Lung (tissue), 12 donors: Measurements from ENCODE around the gene MVB12B. TPM values are rescaled to one million over a fixed set of nuclear protein-coding genes. Genes with fewer than 3 reads are reported as not detected.

Experiments used
- ATAC-seq: fragments of 200-7000 bp; cut with Tn5 transposase; one replicate; pipeline ENCODE4 v1.9.1; 2020; ENCODE audit warnings: moderate number of reproducible peaks; ENCODE audit not compliant: insufficient read depth, low FRiP score
- DNase-seq, 3 donors: peaks; one replicate each; pipeline ENCODE4 v3.0.0-alpha.2; 2013 to 2017
- H3K27ac ChIP-seq, 2 donors: one replicate each; pipeline ENCODE4 v1.5.1; 2013; ENCODE audit warnings: mild to moderate bottlenecking in 2 of 2, moderate library complexity in 2 of 2, control low read depth in 1 of 2, inconsistent platforms in 1 of 2, low read depth in 1 of 2, low read length in 1 of 2
- H3K27me3 ChIP-seq, 3 donors: one replicate each; pipeline ENCODE4 v1.5.1; 2013; ENCODE audit warnings: low read length in 2 of 3; ENCODE audit not compliant: control insufficient read depth in 3 of 3, insufficient read depth in 3 of 3
- H3K36me3 ChIP-seq, 4 donors: one replicate each; pipeline ENCODE4 v1.5.1; 2013; ENCODE audit warnings: low read length in 4 of 4, mild to moderate bottlenecking in 1 of 4, moderate library complexity in 1 of 4; ENCODE audit not compliant: control insufficient read depth in 4 of 4, insufficient read depth in 4 of 4
- H3K4me1 ChIP-seq, 5 donors: one replicate each; pipeline ENCODE4 v1.5.1; 2013; ENCODE audit warnings: low read length in 5 of 5, mild to moderate bottlenecking in 2 of 5, moderate library complexity in 1 of 5; ENCODE audit not compliant: control insufficient read depth in 5 of 5, insufficient read depth in 5 of 5
- H3K4me3 ChIP-seq: one replicate; pipeline ENCODE4 v1.5.1; 2013; ENCODE audit warnings: mild to moderate bottlenecking, control low read depth, moderate library complexity
- H3K9ac ChIP-seq, 2 donors: one replicate each; pipeline ENCODE4 v1.5.1; 2013; ENCODE audit warnings: low read length in 2 of 2, control low read depth in 1 of 2; ENCODE audit not compliant: insufficient read depth in 1 of 2
- H3K9me3 ChIP-seq, 4 donors: one replicate each; pipeline ENCODE4 v1.5.1; 2013; ENCODE audit warnings: low read length in 3 of 4, mild to moderate bottlenecking in 1 of 4, moderate library complexity in 1 of 4; ENCODE audit not compliant: control insufficient read depth in 4 of 4, insufficient read depth in 3 of 4
- CTCF ChIP-seq: IDR thresholded peaks from 2 replicates; pipeline ENCODE4 v1.5.1; 2012; ENCODE audit warnings: mild to moderate bottlenecking; ENCODE audit errors: control extremely low read depth, extremely low read depth
- WGBS, 2 donors: extraction: QIAGEN DNeasy Blood & Tissue Kit; methylation state at CpG; one replicate each; pipeline ENCODE4 v1.1.7; 2013; 5-methylcytosine and 5-hydroxymethylcytosine counted together
- polyA plus RNA-seq, 2 donors: library from polyadenylated mRNA; stranded (reverse); fragments of 200-250 nt; gene quantifications; one replicate each; pipeline ENCODE4 v1.2.1, GENCODE V29; 2013
- total RNA-seq, 2 donors: library from RNA; depleted of rRNA in 1 of 2; stranded (reverse); fragments of >200 nt in 1 of 2; gene quantifications; one replicate each; pipeline ENCODE4 v1.2.1, GENCODE V29; 2014 to 2021
- donor health status: control.
- donor health status: control.
- donor health status: Bipolar disorder and iron deficiency.
- donor health status: healthy.
- donor health status: DM: yes; HTN: yes; CAD: no.

Gene MVB12B
- total and polyA plus RNA-seq, 4 donors: 9.5 to 33.6 (median 16.5) TPM

- TF ChIP-seq CTCF: no peak
- no peak for ATAC-seq
- H3K9me3 ChIP-seq: no peaks in the 10 kb centered on the region
- peaks cover 0 to 3% (median 0%) of the 10 kb centered on the region in 5 donors for H3K4me1 ChIP-seq
- WGBS, 2 donors: 70 to 71% methylated on average over 3 of the region's 3 CpGs
- no peaks in the 10 kb centered on the region for H3K27me3 ChIP-seq
- no peak overlapping the region for H3K4me3 ChIP-seq
- H3K36me3 ChIP-seq: peaks cover 0 to 9% (median 3%) of the 10 kb centered on the region in 4 donors
- H3K27ac ChIP-seq: no peak overlapping the region
- no peak for DNase-seq
- no peak overlapping the region for H3K9ac ChIP-seq
Measured at GRCh38 chr9:126491568-126491879, 164.9 kb downstream of the MVB12B start.

- WGBS, 2 donors: 92 to 94% methylated on average over 10 of the region's 10 CpGs
- no peaks in the 10 kb centered on the region for H3K9me3 ChIP-seq
- DNase-seq: no peak
Measured at GRCh38 chr9:126491949-126492348, 165.3 kb downstream of the MVB12B start.

GRCh38 chr9:126494264-126494663 lies 167.6 kb downstream of the MVB12B start:
- H3K4me3 ChIP-seq: no peak overlapping the region
- H3K4me1 ChIP-seq: peaks cover 0 to 13% (median 0%) of the 10 kb centered on the region in 5 donors
- peaks cover 0 to 7% (median 3%) of the 10 kb centered on the region in 4 donors for H3K36me3 ChIP-seq
- H3K27ac ChIP-seq: no peak overlapping the region
- 92 to 94% methylated on average over 6 of the region's 6 CpGs for WGBS, 2 donors
- no peak for ATAC-seq
- no peaks in the 10 kb centered on the region for H3K9me3 ChIP-seq
- no peak for TF ChIP-seq CTCF
- H3K27me3 ChIP-seq: no peaks in the 10 kb centered on the region
- H3K9ac ChIP-seq: no peak overlapping the region
- DNase-seq: no peak

More at GRCh38 chr9:126491949-126492348, 165.3 kb downstream of the MVB12B start:
- ATAC-seq: no peak
- peaks cover 0 to 9% (median 3%) of the 10 kb centered on the region in 4 donors for H3K36me3 ChIP-seq
- no peak for TF ChIP-seq CTCF
- no peak overlapping the region for H3K27ac ChIP-seq
- no peak overlapping the region for H3K9ac ChIP-seq
- no peak overlapping the region for H3K4me3 ChIP-seq
- H3K4me1 ChIP-seq: peaks cover 0 to 3% (median 0%) of the 10 kb centered on the region in 5 donors
- no peaks in the 10 kb centered on the region for H3K27me3 ChIP-seq

GRCh38 chr9:126494746-126495145 lies 168.1 kb downstream of the MVB12B start:
- Histone ChIP-seq H3K9ac (no peak overlapping the region), H3K4me3 (no peak overlapping the region), H3K9me3 (no peaks in the 10 kb centered on the region), H3K36me3 (peaks cover 0 to 7% (median 3%) of the 10 kb centered on the region in 4 donors), H3K27me3 (no peaks in the 10 kb centered on the region), H3K27ac (no peak overlapping the region), H3K4me1 (peaks cover 0 to 18% (median 2%) of the 10 kb centered on the region in 5 donors)
- TF ChIP-seq CTCF: no peak
- ATAC-seq (no peak), DNase-seq (no peak)
- WGBS, 2 donors: 81 to 88% methylated on average over 1 of the region's 1 CpG
